NOMO-1 treated with dmso at 0.1 percent for 144 hours (cell line): ENCODE data around the gene MAP1LC3B2.

Source experiments
- DNase-seq: peaks from one replicate; lab custom pipeline; 2025; ENCODE audit not compliant: unreplicated experiment; lab: John Stamatoyannopoulos, UW

MAP1LC3B2 gene

DNA sequence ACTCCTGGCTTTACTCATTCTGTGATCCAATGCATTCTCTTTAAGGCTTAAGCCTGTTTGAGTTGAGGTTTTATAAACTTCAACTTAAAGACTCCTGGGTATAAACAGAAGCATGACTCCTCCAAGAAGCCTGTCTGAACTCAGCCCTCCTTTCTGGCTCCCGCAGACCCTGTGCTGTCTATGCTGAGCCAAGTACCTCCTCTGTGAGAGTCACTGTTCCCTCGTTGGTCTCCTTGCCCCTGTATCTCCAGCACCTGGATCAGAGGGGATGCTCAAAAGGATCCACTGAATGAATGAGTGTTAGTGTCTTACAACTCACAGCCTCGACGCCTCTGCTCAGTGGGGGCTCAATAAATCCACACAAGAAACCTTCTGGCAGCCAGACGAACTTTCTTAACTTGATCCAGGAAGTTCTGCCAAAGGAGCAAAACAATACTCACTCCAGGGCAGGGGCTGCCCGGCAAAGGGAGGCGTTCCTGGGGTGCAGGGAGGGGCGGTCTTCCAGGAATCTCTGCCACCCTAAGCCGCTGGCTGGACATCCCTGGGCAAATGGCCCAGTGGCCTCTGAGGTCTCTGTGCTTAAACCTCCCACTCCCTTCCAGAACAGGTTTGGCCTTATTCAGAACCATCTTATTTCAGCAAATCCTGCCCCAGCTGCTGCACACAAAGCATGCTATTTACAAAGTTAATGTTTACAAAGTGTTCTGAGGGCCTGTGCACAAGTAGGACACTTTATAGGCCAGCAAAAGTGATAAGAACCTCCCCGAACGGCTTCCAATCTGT is 32.9 kb downstream of the MAP1LC3B2 start:
- DNase-seq = no peak

DNA sequence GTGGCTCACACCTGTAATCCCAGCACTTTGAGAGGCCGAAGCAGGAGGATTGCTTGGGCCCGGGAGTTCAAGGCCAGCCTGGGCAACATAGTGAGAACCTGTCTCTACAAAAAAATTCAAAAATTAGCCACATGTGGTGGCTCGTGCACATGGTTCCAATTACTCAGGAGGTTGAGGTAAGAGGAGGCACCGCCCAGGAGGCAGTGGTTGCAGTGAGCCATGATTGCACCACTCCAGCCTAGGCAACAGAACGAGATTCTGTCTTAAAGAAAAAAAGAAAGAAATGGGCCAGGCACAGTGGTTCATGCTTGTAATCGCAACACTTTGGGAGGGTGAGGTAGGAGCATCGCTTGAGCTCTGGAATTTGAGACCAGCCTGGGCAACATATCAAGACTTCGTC is 33.5 kb downstream of the MAP1LC3B2 start:
- peak; percentile 54 for DNase-seq

DNA sequence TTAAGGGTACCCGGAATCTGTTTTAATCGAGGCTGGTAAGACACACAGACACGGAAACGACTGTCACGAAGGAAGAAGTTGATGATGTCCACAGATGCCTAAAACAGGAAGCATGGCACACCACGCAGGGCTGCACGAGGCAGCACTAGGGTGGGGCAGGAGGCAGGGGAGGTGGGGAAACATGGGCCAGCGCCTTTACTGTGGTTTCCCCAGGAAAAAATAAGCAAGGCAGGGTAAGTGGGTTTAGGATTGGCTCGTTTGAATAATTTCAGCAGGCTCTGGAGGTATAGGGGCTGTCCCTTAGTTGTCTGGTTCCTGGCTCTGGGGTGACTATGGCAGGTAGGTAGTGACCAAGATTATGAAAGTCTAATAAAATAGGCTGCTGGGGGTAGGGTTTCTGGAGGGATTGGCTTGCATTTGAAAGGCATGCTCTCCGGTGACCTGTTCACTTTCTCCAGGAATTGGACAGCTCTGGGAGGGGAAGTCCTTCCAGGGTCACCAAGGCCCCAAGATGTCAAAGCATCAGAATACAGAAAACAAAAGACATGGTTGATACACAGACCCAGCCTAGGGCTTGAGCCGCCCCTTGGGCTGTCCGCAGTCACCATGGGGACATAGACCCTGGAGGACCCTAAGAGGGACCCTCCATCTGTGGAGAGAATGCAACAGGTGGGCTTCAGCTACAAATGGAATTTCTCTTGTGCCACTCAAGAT is 35.3 kb downstream of the MAP1LC3B2 start:
- DNase-seq = peak; percentile 95

DNA sequence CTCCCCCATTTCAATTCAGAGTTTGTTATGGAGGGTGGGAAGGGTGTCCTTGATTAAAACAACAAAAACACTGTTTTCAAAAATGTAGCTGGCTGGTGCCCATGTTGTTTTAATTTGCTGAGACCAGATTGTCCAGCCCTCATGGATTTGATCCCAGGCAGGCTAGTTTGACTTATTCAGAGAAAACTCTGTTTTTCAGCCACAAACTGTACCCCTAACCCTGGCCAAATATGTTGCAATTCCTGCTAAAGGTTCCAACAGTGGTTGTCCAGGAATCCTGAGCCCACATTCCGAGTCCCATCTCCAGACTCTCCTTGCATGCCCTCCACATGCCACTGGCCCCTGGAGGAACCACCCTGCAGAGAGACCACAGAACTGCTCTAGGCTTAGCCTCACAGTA is 36.0 kb downstream of the MAP1LC3B2 start:
- no peak for DNase-seq

DNA sequence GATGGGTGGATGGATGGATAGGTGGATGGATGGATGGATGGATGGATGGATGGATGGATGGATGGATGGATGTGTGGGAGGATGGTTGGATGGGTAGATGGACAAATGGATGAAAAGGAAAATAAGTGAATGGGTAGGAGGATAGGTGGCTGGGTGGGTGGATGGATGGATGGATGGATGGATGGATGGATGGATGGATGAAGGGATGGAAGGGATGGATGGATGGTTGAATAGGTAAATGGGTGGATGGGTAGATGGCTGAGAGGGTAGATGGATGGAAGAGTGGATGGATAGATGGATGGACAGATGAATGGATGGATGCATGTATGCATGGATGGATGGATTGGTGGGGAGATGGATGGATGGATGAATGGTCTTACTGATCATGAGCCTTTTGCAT is 36.5 kb downstream of the MAP1LC3B2 start:
- DNase-seq = no peak

DNA sequence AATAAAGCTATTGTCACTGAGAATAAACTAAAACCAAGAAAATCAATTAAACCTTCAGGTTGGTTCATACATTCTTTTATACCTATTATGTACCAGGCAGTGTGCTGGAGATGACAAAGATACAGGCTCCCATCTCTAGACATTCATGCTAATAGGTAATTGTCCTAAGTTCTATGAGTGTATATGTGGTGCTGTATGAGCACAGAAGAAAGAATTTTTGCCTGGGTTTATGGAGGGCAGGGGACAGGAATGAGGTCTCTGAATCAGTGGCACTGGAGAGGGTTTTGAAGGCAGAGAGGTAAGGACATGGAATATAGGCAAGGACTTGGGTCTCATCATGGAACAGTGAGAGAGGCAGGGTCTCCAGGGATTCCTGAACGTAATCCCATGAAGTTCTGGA is 38.7 kb downstream of the MAP1LC3B2 start:
- DNase-seq = no peak

DNA sequence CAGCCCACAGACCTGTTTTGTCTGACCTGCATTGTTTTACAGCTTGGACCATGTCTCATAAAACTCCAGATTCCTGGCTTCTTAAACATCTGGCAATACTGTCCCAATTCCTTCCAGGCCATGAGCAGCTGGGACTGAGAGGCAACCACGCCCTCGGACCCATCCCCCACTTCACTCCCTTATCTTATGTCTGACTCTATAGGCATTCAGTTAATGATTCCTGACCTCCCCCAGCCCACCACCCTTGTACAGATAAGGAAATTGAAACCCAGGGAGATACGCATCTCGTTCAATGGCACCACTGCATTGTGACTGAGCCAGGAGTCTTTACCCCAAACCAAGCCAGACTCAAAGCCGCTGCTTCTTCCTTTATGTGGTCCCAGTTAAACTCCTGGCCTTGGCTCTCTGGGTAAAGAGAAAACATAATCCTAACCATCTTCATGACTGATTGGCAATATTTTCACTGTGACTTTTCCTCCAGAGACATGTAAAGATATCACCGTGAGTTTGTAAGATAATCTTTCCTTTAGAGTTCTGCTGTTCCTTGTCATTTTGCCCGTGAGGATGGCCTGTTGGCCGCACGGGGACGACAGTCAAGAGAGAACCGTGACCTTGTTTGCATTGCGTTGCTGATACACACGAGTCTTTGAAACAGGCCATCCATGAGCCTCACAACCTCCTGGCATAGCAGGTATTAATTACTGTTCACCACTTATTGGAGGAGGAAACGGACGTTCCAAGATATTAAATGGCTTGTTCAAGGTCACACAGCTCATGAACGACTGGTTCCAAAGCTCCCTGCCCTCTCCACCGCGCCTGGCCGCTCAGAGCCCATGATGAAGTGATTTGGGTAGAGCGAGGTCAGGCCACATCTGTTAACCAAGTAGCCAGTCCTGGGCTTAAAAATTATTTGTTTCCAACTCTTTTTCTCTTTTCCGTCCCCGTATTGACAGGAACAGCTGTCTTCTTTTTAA is 39.4 kb downstream of the MAP1LC3B2 start:
- DNase-seq = no peak

DNA sequence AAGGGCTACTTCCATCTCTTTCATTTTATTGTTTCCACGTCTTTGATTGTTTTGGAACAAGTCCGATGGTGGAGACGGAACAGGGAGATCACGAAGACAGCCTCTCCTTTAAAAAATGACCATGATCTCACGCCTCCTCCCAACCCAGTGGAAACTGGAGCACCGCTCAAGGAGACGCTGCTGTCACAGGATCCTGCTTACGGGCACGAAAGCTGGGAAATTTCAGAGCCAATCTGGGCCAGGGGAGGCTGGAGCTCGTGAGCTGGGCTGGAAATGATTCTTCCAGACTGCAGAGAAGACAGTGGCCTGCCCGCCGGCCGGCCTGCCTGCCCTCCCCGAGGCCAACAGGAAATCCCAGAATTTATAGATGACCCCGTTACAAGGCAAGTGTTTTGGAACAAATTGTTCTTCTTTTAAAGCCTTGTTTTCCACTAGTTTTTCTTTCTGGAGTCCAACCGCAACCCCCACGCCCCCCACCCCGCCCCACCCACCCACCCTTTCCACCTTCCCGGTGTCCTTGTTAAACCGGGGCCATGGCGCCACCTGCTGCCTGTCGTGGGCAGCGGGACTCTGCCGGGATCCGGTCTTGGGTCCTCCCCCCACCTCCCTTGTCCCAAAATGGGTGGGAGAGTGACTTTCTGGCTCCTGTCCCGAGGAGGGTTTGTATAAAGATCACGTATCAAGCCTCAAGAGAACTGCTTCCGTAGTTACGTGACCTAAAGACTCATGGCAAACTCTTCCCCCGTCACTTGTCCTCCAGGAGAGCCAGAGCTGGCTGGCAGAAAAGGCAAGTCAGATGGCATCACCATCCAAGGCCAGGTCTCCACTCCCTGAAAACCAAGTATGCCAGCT is 40.3 kb downstream of the MAP1LC3B2 start:
- no peak for DNase-seq

DNA sequence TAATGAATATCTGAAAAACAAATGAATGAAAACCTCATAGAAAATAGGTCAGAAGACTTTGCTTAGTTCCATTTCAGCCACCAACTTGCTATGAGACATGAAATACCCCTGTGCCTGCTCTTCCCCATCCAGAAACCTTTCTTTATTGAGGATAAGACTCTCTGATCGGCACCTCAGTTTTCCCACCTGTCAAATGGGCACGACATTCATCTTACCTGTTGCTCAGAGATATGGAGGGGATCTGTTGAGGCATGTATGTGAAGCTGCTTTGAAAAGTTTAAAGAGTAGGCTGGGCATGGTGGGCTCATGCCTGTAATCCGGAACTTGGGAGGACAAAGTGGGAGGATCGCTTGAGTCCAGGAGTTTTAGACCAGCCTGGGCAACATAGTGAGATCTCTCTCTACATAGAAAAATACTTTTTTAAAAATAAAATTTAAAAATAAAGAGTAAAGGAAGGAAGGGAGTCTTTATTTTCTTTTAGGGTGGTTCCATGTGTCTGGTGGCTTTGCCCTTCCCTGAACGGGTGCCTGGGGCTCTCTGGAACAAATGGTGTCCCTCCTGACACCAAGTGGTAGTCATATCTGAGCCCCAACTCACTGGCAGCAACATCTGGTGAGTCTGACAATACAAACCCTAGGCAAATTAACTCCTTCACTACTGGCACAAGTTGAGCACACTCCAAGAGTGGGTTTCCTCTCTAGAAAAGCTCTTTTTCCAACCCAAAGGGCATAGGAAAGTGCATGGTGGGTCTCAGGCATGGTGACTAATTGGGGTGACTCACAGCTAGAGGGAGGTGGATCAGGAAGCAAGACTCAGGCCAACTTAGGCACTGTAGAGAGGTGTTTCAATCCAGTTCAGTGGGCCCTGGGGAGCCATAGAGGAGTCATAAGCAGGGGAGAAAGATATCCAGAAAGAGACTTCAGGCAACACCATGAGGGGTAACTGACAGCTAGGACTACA is 42.1 kb downstream of the MAP1LC3B2 start:
- no peak for DNase-seq

DNA sequence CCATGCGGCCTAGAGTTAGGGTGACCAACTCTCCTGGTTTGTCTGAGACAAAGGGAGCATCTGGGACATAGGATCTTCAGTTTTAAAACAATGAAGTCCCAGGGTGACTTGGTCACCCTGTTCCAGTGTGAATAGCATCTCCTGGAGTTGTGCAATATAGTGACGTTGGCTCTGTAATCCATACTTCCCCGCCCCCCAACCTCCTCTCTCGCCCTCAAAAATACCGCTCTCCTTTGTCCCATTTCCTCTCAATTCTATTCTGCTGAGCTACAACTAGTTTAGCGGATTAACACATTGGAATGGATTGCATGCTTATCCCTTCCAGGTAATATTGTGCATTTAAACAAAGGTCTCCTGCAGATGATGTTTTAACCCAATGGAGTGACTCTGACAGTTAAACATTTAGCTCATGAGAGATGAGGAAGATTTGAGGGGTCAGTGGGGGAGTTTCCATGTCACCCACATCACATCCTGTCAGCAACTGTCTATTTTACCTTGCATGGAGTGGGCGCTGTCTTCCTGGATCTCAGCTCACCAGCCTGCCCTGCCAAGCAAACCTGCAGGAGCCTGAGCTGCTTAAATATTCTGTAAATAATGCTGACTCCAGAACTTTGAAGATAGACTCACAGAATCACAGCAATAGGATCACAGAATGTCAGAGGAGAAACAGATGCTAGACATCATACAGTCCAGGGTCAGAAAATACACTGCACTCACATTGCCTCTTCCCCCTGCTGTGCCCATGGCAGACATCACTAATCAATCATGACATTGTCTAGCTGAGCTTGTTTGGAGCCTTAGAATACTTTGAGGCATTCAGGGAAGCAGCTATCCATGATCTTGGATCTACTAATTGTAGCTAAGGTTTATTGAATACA is 43.0 kb downstream of the MAP1LC3B2 start:
- DNase-seq = no peak

DNA sequence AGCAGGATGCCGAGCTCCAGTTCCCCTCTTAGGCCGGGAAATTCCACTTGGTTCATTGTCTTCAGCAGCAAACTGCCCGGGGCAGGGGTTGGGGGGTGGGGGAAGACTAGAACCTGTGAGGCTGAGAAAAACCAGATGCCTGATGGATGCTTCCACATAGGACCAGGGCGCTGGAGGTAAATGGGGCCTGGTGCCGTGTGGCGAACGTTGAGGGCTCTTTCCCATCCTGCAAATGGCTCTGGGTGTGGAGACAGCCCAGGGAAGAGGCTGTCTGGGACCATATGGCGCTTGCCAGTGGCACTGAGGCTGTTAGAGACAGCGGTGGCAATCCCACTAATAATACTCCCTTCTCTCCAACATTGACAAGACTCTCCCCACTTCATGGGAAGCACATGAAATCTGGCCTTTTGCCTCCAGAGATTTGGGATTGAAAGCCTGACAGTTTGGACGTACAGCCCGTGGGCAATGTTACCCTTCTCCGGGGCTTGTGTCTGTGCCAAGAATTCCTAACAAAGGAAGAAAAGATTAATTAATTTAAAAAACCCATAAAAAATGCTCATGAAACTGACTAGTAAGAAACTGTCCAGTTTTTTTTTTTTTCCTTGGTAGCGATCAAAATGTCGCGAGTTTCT is 44.5 kb downstream of the MAP1LC3B2 start:
- DNase-seq = no peak

DNA sequence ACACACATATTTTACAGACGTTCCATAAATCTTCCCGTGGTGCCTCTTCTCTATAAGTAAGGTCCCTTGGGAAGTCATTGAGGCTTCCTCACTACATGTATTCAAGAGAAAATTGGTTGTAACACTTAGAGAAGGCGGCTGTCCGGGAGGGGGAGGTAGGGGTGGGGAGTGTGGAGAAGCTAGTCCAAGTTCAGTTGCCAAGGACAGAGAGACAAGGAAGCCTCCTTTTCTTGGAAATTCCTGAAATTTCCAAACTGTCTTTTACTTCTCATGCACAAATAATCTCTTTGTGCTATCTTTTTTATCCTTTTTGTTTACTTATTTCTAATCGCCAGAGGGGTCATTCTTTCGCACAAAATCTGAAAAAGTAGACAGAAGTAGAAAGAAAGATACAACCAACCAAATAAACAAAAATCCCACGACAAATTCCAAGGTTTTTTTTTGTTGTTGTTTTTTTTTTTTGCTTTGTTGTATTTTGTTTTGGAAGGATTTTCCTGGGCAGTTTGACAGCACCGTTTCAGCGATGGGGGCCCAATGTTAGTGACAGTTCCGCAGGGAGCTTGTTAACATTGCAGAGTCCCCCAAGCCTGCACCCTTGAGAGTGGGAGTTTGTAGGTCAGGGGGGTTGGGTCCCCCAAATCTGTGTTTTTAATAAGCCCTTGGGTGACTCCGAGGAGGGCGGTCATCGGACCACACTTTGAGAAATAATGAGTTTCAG is 45.2 kb downstream of the MAP1LC3B2 start:
- DNase-seq = no peak

DNA sequence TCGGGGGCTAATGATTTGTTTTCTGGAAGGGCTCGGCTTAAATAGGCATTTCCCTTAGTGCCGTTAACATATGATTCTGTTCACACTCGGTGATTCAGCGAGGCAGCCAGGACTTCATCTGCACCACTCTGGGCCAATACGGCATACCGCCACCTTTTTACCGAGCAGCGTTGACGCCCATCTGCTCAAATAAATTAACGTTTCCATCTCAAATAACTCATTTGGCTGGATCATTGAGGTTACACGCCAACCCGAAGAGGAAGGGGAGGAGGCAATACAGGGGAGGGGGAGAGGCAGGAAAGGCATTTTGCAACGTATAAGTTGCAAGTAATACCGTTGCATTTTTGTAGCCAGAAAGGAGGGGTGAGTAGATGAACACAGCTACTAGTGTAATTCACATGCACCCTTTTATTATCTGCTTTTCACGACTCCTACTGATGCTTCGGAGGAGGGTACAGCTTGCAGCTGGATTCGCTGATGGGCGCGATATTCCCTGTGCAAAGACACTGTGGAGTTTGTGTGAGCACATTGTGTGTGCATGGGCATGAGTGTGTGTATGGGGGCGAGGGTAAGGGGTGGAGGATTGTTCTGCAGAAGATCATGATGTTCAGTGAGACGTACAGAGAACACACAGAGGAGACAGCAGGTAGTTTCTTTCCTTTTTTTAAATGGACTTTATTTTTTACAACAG is 45.9 kb downstream of the MAP1LC3B2 start:
- DNase-seq = peak; percentile 46

DNA sequence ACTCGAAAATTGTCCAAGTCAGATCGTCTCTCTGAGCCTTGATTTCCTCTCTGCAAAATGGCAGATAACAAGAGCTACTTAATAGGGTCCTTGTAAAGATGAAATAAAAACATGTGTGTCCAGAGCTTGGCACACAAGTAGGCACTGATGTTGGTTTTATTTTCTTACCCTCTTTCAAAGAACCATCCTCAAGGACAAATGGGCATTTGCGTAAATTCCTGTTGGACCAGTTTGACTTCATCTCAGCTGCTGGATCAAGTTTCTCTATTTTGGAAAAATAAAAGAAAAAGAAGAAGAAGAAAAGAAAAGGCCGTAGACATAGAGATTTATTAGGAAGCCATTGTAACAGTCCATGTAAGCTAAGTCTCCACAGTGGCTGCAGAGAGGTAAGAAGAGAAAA is 47.2 kb downstream of the MAP1LC3B2 start:
- no peak for DNase-seq

DNA sequence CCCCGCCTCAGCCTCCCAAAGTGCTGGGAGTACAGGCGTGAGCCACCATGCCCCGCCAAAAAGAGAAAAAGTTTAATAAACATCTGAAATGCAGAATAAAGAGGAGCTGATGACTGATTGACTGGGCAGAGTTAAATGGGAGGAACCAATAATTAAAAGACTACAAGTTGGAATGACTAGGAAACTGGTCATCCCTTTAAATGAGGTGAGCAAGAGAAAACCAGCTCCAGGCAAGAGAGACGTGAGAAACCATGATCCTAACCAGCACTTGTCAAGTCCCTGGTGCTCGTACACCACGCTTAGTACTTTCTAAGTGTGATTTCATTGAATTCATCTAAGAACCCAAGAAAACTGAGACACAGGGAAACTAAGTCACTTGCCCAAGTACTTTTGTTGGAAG is 47.9 kb downstream of the MAP1LC3B2 start:
- no peak for DNase-seq

DNA sequence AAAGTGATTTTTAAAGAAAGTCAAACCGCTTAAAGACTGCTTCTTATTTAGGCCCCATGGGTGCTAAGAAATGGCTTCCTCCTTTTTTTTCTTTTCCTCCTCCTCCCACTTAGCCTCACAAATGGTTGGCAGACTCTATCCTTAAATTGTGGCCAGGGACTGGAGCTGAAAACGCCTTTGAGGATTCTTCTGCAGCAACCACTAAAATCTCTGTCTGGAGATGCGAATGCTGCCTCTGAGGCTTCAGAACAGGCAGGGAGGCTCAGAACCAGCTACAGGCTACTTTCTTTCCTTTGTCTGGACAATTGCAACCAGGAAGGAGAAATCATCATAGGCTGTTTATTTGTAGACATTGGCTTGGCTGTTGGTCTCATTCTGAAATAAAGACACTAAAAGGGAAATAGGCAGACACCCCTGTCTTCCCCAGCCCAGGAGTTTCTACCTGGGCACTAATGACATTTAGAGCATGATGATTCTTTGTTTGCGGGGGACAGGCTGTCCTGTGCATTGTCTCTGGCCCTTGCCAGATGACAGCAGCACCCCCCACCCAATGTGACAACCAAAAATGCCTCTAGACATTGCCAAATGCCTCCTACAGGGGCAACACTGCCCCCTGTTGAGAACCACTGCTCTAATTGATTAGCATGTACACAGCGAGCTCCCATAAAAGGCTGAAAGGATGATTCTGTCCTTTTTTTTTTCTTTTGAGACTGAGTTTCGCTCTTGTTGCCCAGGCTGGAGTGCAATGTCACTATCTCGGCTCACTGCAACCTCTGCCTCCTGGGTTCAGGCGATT is 50.3 kb downstream of the MAP1LC3B2 start:
- no peak for DNase-seq
